ENCODE data around the gene ZNF436.
"Not testable (repeated sequence)": the region's sequence is repeated elsewhere in the genome, so short reads cannot be mapped to it uniquely, and the experiment has no call there.

Gene ZNF436

DNA sequence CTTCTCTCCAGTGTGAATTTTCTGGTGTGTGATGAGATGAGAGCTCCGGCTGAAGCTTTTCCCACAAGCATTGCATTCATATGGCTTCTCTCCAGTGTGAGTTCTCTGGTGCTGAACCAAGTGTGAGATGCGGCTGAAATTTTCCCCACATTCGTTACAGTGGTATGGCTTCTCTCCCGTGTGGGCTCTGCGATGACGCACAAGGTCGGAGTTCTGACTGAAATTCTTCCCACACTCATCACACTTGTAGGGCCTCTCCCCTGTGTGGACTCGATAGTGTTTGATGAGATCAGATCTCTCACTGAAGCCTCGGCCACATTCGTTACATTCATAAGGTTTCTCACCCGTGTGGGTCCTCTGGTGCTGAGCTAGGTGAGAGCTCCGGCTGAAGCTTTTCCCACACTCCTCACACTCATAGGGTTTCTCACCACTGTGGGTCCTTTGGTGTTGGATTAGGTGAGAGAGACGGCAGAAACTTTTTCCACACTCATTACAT, 7.4 kb downstream of the ZNF436 start:
- DNase-seq: peak; percentile 21 to 31

DNA sequence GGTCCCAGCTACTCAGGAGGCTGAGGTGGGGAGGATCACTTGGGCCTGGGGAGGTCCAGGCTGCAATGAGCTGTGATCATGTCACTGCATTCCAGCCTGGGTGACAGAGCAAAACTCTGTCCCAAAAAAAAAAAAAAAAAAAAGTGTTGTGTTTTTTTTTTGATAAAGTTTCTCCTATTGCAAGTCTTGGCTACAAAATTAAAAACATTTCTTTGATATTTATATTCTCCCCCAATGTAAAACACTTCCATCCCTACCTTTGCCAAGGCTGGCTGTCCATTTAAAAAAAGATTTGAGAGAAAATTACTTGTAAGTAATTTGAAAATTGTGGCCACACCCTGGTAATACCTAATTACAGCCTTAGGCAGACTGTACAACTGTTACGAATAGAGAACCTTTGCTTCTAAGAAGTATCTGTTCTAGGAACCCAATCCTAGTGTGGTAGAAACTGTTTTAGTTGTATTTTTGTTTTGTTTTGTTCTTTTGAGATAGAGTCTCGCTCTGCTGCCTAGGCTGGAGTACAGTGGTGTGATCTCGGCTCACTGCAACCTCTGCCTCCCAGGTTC, 11.2 kb downstream of the ZNF436 start:
- no peak for DNase-seq

DNA sequence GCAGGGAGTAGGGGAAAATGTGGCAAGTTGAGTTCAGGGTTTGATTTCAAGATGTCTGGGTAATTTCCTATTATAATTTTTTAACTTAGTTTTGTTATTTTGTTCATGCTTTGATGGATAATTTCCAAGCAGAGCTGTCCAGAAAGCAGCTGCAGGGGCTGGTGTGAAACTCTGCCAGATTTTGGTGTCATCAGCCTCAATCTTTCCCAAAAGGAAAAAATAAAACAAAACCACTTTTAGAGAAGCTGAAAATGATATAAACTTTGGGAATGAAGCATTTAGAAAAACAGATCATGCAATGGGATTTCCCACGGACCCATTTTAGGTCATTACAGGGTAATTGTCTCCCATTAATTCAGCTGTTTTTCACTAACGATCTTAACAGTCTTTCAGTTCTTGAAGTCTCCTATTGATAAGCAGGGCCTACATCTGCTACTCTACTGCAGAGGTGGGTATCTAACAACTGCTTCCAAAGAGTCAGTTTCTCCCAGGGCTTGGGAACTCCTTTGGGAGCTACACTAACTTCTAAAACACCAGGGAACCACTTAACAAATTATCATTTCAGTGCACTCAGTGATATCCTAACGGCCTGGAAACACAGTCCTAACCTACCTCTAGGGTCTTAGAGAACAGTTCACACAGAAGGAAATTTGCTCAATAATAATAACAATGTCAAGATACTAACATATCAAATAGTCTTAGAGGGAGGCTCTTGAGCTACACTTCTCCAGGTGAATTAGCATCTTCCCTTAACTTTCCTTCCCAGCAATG, 12.3 kb downstream of the ZNF436 start:
- DNase-seq: no peak

DNA sequence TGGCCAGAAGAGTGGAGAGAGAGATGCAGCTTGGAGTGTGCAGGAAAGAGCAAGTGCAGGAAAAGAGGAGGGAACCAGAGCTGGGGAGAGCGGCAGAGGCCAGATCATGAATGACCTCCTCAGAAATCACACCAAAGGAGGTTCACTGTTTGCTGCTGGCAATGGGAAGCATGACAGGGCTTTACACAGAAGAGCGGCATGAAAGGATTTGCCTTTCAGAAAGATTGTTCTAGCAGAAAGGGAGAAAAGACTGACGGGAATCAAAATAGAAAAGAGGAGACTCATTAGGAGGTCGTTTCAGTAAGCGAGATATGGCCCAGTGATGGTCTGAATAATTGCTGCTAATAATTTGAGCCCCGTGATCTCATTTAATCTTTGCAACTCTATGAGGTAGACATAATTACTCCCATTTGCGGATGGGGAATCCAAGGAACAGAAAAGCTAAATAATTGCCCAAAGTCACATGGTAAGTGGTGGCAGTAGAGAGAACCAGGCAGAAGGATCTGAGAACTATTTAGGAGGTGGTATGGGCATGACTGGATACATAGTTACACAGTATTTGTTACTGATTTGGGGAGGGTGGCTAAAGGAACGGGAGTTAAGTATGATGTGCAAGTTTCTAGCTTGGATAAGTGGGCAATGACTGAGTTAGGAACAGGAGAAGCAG, 13.0 kb downstream of the ZNF436 start:
- no peak for DNase-seq

DNA sequence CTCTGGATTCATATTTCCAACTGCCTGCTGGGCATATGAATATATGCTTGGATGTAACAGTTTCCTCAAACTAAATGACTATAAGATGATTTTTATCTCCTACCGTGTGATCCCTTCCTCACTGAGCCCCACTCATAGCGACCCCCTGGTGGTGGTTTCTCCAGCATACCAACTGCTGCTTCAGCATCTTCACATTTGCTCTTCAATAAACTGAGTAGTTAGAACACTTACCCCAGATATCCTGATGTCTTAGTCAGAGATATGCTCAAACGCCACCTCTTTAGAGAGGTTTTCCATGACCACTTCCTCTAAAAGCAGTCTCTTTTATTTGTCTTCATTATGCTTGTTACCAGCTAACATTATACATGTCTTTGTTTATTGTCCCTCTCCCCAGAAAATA, 15.4 kb downstream of the ZNF436 start:
- no peak for DNase-seq

DNA sequence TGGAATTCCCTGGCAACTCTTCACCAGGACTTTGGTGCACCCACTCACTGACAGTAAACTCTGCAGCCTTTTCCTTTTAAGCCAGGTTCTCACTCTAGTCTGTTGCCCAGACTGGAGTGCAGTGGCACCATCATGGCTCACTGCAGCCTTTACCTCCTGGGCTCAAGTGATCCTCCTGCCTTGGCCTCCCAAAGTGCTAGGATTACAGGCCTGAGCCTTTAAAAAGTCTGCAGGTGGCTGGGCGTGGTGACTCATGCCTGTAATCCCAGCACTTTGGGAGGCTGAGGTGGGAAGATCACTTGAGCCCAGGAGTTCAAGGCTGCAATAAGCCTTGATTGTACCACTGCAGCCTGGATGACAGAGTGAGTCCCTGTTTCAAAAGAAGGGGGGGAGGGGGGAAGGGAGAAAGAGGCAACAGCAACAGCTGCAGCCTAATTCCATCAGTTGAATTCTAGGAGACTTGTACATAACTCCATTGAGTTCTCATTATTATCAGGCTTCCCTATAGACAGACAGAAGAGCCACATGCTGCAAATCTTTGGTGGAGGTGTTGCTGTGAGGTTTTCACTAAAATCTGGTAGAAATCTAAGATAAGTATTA, 17.4 kb downstream of the ZNF436 start:
- DNase-seq: no peak

DNA sequence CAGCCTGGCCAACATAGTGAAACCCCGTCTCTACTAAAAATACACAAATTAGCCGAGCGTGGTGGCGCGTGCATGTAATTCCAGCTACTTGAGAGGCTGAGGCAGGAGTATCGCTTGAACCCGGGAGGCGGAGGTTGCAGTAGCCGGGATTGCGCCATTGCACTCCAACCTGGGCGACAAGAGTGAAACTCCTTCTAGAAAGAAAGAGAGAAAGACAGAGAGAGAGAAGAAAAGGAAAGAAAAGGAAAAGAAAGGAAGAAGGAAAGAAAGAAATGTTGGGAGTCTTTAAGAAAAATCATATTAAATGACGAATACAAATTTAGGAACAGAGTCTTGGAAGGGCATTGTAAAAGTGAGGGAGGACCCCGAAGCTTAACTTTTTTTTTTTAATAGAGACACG, 23.7 kb downstream of the ZNF436 start:
- no peak for DNase-seq

DNA sequence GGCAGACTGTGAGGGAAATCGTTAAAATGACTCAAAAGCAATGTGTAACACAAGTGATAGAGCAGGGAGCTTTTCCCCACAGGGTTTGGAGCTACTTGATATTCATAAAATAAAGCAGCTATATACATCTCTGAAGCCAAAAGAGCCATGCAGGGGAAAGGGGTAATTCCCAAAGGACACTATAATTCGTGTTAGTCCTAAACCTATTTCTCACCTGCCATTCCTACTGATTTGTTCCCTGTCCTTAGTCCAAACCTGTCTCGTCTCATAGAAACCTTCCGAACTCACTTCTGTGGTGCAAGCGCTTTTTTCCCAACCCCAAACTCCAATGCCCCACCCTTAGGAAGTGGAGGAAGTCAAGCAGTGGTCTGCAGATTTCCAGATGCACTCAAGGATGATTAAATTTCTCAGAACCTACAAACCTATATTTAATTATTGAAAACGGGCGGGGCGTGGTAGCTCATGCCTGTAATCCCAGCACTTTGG, 24.6 kb downstream of the ZNF436 start:
- DNase-seq: no peak

DNA sequence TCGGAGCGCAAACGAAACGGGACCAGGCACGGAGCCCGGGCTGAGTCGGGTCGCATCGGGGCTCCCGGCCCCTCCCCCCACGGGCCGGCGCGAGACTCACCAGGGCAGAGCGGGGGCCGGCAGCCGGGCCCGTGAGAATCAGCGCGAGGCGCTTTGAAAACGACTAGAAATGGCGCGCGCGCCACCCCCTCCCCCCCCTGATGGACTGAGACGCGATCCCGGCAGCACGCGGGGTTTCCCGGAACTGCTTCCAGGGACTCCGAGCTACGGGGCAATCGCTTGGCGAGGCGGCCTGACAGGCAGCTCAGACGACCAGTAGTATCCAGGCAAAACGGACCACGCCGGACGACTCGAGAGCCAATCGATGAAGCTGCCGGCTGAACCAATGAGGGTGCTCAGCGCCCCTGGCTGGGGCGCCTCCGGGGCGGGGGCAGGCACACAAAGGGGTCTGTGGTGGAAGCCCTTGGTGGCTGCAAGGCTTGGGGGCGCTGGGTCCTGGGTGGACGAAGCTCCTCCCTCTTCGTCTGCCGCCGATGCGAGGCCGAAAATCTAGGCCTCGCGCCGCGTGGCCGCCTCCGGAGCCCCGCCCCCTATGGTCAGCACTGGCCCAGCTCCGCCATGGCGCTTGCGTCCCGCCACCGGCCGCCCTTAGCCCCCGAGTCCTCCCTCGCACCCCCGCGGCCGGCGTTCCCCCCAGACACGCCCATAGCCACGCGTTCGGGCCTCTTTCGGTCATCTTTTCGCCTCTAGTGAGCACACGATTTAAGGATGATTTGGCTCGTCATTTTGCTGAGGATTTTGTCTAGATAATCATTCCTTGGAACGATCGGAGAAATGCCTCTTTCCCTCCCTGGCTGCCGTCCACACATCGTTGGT, 25.3 kb downstream of the ZNF436 start, which contains the start of gene HNRNPR:
TSS of gene HNRNPR (minus strand) at position 174 of the 876 bp plus-strand sequence. CDS start 3,276 bp downstream, outside the sequence.
- peak; percentile 99 for DNase-seq

DNA sequence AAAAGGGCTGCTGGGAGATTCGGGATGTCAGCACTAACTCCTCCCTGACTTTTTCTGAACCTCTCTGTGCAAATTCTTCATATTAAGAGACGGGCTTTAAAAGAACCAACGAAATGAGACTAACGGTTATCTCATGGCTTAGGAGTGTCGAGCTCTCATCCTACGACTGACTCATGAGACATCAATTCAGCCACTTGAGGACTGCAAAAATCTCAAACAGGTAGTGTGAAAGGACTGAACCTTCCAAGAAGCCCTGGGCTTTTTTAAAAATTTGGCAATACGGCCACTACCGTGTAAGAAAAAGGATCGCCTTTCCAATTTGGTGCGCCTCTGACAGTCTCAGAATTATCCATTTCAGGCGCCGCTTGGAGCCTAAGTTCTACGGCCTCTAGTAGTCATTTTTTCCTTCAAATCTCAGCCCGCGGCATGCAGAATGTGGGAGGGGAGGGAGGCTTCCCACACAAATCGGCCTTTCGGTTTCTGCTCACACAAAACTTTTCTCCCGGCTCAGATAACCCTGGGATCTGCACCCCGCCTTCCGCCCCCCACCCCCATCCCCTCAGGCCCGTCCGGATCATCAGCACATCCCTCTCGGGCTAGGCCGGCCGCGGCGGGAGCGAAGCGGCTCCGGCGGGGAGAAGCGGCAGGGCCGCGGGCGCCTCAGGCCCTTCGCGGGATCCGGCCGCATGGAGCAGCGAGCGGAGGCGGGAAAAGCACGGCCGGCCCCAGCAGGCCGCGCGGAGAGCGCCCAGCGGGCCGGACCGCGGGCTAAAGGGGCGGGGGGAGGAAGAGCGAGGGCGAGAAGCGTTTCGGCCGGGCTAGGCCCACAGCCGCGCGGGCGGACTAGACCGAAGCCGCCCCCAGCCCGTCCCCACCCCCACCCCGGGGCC, 26.2 kb downstream of the ZNF436 start:
- DNase-seq: peak; percentile 78 to 81

DNA sequence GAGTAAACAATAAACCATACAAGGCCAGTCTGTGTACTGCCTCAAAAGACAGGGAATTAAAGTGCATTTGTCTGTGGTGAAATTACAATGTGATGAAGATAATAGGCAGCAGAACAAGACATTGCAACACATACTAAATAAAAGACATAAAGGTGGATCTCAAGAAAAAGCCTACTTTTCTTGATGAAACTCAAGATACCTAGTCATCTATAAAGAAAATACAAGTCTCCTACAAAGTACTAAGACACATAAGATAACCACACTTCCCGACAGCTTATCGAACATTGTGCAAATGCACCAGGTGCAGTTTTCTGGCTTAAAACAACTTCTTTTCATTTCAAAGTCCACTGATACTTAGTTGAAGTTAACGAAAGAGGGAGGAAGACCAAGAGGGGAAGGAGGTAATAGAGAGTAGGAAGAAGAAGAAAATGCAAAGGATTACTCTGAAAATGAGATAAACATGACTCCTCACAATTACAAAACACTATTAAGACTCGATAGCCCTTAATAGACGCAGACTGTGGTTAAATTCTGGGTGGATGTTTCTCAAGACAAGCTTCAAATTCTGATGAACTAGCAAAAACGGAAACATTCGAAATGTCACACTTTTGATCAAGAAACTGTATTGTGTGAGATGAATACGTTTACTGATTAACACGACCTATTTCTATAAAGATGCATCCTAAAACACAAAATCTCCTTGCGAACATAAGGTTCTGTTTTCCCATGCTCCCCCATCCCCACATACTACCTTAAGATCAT, 27.5 kb downstream of the ZNF436 start:
- no peak for DNase-seq

DNA sequence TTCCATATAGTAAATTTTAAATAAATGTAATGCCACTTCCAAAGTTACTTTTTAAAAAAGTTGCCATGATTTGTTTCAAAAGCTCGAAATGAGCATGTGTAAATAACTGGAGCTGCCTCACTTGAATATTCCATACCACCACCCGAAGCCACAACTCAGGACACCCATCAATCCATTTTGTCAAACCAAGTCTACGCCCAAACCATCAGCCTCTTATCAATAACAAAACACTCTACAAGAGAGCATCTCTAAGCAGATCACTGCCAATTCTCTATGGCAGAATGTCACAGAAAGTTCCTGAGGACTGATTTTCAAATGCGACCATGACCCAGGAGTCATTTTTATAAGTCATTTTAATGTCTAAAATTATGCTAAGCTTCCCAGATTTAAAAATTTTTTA, 30.0 kb downstream of the ZNF436 start:
- DNase-seq: no peak

DNA sequence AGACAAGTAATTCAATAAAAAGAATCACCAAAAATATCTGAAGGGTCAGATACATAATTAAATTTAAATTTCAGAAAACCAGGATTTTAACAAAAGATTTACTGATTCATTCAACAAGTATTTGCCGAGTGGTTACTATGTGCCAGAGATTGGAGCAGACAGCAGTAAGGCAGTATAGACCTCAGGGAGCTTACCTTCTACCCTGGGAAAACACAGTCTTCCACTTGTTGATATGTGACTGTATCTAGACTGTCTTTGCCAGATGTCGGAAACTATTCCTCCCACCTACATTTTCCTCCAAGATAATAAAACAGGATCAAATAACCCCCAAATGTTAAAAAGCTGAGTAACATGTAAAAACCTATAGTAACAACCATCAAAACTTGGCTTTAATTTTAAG, 31.8 kb downstream of the ZNF436 start:
- no peak for DNase-seq

DNA sequence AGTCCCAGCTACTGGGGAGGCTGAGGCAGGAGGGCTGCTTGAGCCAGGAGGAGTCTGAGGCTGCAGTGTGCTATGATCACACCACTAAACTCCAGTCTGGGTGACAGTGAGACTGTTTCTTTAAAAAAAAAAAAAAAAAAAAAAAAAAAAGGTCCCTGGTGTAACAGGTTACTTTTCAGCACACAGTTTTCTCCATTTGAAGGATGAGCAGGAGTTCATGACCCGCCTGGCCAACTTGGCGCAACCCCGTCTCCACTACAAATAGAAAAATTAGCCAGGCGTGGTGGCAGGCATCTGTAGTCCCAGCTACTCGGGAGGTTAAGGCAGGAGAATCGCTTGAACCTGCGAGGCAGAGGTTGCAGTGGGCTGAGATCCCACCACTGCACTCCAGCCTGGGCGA, 37.9 kb downstream of the ZNF436 start:
- DNase-seq: no peak

DNA sequence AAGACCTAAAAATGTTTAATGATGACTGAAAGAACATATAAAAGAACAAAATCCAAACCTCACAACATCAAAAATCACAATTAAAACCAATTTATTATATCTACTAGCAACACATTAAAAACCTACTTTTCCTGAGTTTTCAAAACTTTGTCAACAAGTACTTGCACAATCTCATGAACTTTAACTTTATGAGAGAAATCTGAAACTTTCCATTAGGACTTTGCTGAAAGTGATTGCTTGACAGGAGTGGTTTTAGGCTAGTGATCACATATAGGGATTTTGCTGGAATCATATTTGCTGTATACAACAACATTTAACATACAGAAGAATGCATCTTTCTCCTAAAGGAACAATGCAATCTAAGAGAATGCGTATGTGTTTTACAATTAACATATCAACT, 38.8 kb downstream of the ZNF436 start:
- no peak for DNase-seq

DNA sequence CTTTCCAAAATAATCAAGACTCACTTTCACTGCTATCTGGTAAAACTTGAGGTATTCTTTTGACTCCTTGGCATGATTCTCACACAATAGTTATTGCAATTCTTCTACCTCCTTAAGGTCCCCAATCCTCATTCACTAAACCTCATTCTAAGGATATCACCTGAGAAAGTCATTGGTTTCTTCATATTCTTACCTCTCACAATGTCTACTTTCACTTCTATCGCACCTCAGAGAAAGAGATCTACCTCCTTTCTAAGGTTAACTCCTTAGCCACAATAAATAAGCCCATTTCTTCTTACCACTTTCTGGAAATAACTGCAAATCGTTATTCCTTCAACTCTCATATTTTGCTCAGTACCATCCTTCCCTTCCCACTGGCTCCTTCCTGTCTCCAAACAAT, 44.2 kb downstream of the ZNF436 start:
- DNase-seq: no peak

DNA sequence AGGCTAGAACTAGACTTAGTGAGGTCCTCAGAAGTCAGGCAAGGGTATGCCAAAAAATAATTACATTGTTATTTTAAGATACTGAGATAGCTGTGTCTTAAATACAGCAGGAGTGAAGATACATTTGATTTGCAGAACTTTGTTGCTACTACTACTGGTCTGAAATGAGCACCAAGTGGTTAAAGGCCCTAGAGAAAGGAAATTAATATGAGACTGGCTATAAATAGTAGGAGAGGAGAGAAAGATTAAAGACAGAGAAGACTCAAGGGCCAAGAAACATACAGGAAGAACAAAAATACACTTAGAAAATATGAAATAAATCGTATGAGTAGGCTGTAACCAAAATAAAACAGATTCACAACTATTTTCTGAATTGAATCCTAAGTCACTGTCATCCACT, 46.9 kb downstream of the ZNF436 start:
- DNase-seq: no peak

DNA sequence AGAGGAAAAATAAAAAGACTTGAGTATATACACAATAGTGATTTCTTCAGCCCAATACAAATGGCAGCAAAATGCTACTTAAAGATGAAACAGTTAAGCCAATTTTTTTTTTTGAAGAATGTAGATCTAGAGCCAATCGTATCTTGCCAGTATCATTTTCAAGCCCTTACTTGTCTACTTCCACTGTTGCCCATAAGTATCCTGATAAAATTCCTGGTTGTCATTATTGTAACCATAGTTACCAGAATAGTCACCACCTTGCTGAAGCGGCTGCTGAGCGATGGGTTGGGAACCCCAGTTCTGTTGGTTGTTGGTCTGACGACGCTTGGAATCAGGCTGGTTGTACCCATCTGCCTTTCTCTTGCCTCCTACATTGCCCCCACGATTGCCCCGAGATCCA, 59.4 kb downstream of the ZNF436 start:
- DNase-seq: not testable (repeated sequence)
